Lung (tissue), 12 donors: ENCODE results near the gene TSBP1. TPM values are rescaled to one million over a fixed set of nuclear protein-coding genes. Genes with fewer than 3 reads are reported as not detected.

ENCODE experiments used
- ATAC-seq: fragments of 200-7000 bp; cut with Tn5 transposase; one replicate; pipeline ENCODE4 v1.9.1; 2020; ENCODE audit warnings: moderate number of reproducible peaks; ENCODE audit not compliant: insufficient read depth, low FRiP score
- DNase-seq, 3 donors: peaks; one replicate each; pipeline ENCODE4 v3.0.0-alpha.2; 2013 to 2017
- H3K27ac ChIP-seq, 2 donors: one replicate each; pipeline ENCODE4 v1.5.1; 2013; ENCODE audit warnings: mild to moderate bottlenecking in 2 of 2, moderate library complexity in 2 of 2, control low read depth in 1 of 2, inconsistent platforms in 1 of 2, low read depth in 1 of 2, low read length in 1 of 2
- H3K27me3 ChIP-seq, 3 donors: one replicate each; pipeline ENCODE4 v1.5.1; 2013; ENCODE audit warnings: low read length in 2 of 3; ENCODE audit not compliant: control insufficient read depth in 3 of 3, insufficient read depth in 3 of 3
- H3K36me3 ChIP-seq, 4 donors: one replicate each; pipeline ENCODE4 v1.5.1; 2013; ENCODE audit warnings: low read length in 4 of 4, mild to moderate bottlenecking in 1 of 4, moderate library complexity in 1 of 4; ENCODE audit not compliant: control insufficient read depth in 4 of 4, insufficient read depth in 4 of 4
- H3K4me1 ChIP-seq, 5 donors: one replicate each; pipeline ENCODE4 v1.5.1; 2013; ENCODE audit warnings: low read length in 5 of 5, mild to moderate bottlenecking in 2 of 5, moderate library complexity in 1 of 5; ENCODE audit not compliant: control insufficient read depth in 5 of 5, insufficient read depth in 5 of 5
- H3K4me3 ChIP-seq: one replicate; pipeline ENCODE4 v1.5.1; 2013; ENCODE audit warnings: mild to moderate bottlenecking, control low read depth, moderate library complexity
- H3K9ac ChIP-seq, 2 donors: one replicate each; pipeline ENCODE4 v1.5.1; 2013; ENCODE audit warnings: low read length in 2 of 2, control low read depth in 1 of 2; ENCODE audit not compliant: insufficient read depth in 1 of 2
- H3K9me3 ChIP-seq, 4 donors: one replicate each; pipeline ENCODE4 v1.5.1; 2013; ENCODE audit warnings: low read length in 3 of 4, mild to moderate bottlenecking in 1 of 4, moderate library complexity in 1 of 4; ENCODE audit not compliant: control insufficient read depth in 4 of 4, insufficient read depth in 3 of 4
- CTCF ChIP-seq: IDR thresholded peaks from 2 replicates; pipeline ENCODE4 v1.5.1; 2012; ENCODE audit warnings: mild to moderate bottlenecking; ENCODE audit errors: control extremely low read depth, extremely low read depth
- WGBS, 2 donors: extraction: QIAGEN DNeasy Blood & Tissue Kit; methylation state at CpG; one replicate each; pipeline ENCODE4 v1.1.7; 2013; 5-methylcytosine and 5-hydroxymethylcytosine counted together
- polyA plus RNA-seq, 2 donors: library from polyadenylated mRNA; stranded (reverse); fragments of 200-250 nt; gene quantifications; one replicate each; pipeline ENCODE4 v1.2.1, GENCODE V29; 2013
- total RNA-seq, 2 donors: library from RNA; depleted of rRNA in 1 of 2; stranded (reverse); fragments of >200 nt in 1 of 2; gene quantifications; one replicate each; pipeline ENCODE4 v1.2.1, GENCODE V29; 2014 to 2021
- donor health status: control.
- donor health status: control.
- donor health status: Bipolar disorder and iron deficiency.
- donor health status: healthy.
- donor health status: DM: yes; HTN: yes; CAD: no.

Gene TSBP1
- total and polyA plus RNA-seq, 4 donors = not detected

GRCh38 chr6:32393665-32394420 is 22.1 kb upstream of the TSBP1 start:
- no peaks in the 10 kb centered on the region for H3K9me3 ChIP-seq
- TF ChIP-seq CTCF = no peak
- peak in 2 of 3 donors; percentile 37 to 42 for DNase-seq
- H3K4me3 ChIP-seq = no peak overlapping the region
- peaks cover 0 to 2% (median 0%) of the 10 kb centered on the region in 4 donors for H3K36me3 ChIP-seq
- ATAC-seq = no peak
- H3K27ac ChIP-seq = peak overlapping the region; percentile 17 to 79
- WGBS, 2 donors = 34 to 43% methylated on average over 7 of the region's 7 CpGs
- no peaks in the 10 kb centered on the region for H3K4me1 ChIP-seq
- no peaks in the 10 kb centered on the region for H3K27me3 ChIP-seq
- H3K9ac ChIP-seq = no peak overlapping the region

GRCh38 chr6:32391505-32391904 is 19.8 kb upstream of the TSBP1 start:
- Histone ChIP-seq H3K4me1 (peaks cover 0 to 4% (median 0%) of the 10 kb centered on the region in 5 donors), H3K9ac (no peak overlapping the region), H3K27me3 (no peaks in the 10 kb centered on the region), H3K27ac (no peak overlapping the region), H3K9me3 (no peaks in the 10 kb centered on the region), H3K36me3 (peaks cover 0 to 2% (median 0%) of the 10 kb centered on the region in 4 donors), H3K4me3 (no peak overlapping the region)
- TF ChIP-seq CTCF = no peak
- WGBS, 2 donors = 76 to 87% methylated on average over 6 of the region's 6 CpGs
- no peak for ATAC-seq
- peak; percentile 54 to 62 (median 55) for DNase-seq

GRCh38 chr6:32387589-32388340 is 16.1 kb upstream of the TSBP1 start:
- no peaks in the 10 kb centered on the region for H3K27me3 ChIP-seq
- no peaks in the 10 kb centered on the region for H3K9me3 ChIP-seq
- no peak overlapping the region for H3K4me3 ChIP-seq
- ATAC-seq (no peak), DNase-seq (peak in 2 of 3 donors; percentile 24 to 39)
- H3K27ac ChIP-seq = no peak overlapping the region
- WGBS, 2 donors = 40 to 52% methylated on average over 6 of the region's 6 CpGs
- peaks cover 0 to 4% (median 0%) of the 10 kb centered on the region in 5 donors for H3K4me1 ChIP-seq
- no peak overlapping the region for H3K9ac ChIP-seq
- no peak for TF ChIP-seq CTCF
- H3K36me3 ChIP-seq = no peaks in the 10 kb centered on the region
